Measurements from ENCODE around the gene KMT2E.
A peak's percentile ranks its signal among the peaks of the same experiment; 100 is the strongest.

The KMT2E gene

DNA sequence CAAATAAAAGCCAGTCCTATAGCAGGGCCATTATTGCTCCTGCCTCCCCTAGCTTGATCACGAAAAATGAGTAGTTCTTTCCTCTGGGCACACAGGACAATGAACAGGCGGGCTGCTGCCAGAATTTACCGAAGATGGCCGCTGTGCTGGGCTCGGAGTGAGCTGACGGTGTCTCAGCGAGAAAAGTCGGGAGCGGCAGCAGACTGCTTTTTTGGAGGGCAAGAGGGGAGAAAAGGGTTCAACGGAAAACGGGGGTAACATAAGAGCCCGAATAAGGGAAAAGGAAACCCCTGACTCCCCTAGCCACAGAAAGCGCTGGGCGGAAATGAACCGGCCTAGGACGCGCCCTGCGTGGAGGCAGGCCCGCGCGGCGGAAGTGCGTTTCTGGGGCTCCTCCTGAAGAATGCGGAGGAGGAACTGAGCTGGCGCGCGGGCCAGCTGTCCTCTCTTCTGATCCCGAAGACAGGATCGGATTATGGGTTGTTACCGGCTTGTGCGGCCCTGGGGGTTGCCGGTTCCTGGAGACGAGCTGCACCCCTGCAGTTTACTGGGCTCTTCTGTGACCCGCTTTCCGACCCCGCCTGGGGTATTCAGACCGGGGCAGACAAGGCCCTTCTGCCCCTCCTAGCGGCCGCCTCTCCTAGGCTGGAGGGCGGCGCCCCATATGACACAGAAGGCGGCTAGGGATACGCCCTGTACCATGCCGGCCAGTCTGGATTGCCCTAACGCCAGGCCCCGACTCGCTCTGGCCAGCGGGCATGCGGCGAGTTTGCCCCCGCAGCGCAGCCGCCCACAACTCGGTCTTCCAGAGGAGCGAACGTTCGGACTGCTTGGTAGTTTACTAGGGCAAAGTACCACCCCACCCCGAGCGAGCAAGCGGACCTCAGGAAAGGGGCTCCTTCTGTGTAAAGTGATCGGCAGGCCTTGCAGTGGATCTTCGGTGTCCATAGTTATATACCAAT lies 30.1 kb upstream of the KMT2E start:
- TF ChIP-seq ZFX (IDR thresholded peaks at IDR 0.05; ENCODE audit: borderline replicate concordance) = no peak
- TF ChIP-seq, protein P1, sequence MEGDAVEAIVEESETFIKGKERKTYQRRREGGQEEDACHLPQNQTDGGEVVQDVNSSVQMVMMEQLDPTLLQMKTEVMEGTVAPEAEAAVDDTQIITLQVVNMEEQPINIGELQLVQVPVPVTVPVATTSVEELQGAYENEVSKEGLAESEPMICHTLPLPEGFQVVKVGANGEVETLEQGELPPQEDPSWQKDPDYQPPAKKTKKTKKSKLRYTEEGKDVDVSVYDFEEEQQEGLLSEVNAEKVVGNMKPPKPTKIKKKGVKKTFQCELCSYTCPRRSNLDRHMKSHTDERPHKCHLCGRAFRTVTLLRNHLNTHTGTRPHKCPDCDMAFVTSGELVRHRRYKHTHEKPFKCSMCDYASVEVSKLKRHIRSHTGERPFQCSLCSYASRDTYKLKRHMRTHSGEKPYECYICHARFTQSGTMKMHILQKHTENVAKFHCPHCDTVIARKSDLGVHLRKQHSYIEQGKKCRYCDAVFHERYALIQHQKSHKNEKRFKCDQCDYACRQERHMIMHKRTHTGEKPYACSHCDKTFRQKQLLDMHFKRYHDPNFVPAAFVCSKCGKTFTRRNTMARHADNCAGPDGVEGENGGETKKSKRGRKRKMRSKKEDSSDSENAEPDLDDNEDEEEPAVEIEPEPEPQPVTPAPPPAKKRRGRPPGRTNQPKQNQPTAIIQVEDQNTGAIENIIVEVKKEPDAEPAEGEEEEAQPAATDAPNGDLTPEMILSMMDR (IDR thresholded peaks at IDR 0.05) = peak; percentile 69
- peak overlapping the region; percentile 91 for H3K27ac ChIP-seq

DNA sequence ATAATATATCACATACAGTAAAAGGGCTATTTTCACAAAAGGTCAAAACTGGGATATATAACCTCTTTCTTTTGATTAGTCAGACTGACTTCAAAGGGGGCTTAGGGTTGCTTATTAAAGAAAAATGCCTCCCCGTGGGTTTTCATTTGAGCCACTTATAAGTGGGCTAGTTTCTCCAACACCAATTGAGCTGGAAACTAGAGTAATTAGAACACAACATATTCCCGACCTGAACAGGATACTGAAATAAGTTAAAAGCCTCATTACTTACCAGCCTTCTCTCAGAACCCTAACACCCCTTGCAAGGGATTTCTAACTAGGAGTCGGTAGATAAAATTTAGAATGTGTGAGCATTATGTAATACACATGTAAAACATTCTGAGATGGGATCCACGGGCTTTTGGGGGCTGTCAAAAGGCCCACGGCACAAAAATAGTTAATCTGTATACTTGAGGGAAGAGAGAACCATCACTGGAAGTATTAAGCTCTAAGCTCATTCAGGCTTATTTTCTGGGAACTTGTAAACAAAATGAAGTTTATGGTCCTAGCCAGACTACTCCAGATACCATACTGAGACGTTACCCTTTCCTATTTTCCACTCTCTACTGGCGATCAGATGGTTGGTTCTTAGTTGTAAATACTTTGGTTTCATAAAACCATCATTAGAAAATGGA lies 29.3 kb upstream of the KMT2E start:
- peak overlapping the region; percentile 91 for H3K27ac ChIP-seq
- no peak for TF ChIP-seq ZFX (IDR thresholded peaks at IDR 0.05; ENCODE audit: borderline replicate concordance)
- TF ChIP-seq, protein P1 (IDR thresholded peaks at IDR 0.05) = no peak

DNA sequence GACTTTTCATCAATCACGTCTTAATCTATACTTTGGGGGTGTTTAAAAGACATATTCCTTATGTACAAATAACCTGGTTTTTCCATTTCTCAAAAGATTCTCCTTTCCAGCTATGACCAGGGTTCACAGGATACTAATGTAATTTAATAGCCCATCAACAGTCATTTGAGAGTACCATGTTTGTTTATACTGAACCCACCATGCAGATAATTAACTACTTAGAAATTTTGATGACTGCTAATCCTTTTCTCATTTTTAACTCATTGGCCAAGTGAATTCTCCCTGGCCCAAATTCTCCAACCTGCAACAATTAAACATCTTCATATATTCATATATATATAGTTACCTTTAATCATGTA lies 28.8 kb upstream of the KMT2E start:
- peak overlapping the region; percentile 91 for H3K27ac ChIP-seq
- TF ChIP-seq, protein P1 (IDR thresholded peaks at IDR 0.05) = no peak
- no peak for TF ChIP-seq ZFX (IDR thresholded peaks at IDR 0.05; ENCODE audit: borderline replicate concordance)

DNA sequence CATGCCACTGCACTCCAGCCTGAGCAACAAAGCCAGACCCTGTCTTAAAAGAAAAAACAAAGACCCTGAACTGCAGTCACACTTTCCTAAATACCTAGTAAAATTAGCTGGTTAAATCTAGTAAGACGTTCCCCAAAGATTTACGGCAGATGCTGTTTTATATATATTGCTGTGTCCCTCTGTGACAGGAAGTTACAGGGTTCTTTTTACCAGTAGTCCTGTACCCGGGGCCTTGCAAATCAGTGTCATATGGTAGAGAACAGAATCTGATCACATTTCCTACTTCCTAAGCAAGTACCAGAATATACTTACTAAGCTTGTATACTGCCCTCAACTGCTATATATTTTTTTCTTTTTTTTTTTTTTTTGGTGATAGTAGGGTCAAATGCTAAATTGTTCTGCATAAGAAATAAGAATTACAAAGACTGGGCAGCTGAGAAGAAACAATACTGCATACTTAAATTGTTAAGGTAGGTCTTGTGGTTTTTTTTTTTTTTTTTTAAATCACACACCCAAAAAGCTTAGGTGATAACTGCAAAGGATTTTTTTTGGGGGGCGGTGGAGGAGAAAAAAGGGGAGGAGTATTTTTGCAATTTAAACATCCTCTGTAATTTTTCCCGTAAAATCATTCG lies 27.3 kb upstream of the KMT2E start:
- TF ChIP-seq ZFX (IDR thresholded peaks at IDR 0.05; ENCODE audit: borderline replicate concordance) = no peak
- TF ChIP-seq, protein P1 (IDR thresholded peaks at IDR 0.05) = no peak
- peak overlapping the region; percentile 91 for H3K27ac ChIP-seq

DNA sequence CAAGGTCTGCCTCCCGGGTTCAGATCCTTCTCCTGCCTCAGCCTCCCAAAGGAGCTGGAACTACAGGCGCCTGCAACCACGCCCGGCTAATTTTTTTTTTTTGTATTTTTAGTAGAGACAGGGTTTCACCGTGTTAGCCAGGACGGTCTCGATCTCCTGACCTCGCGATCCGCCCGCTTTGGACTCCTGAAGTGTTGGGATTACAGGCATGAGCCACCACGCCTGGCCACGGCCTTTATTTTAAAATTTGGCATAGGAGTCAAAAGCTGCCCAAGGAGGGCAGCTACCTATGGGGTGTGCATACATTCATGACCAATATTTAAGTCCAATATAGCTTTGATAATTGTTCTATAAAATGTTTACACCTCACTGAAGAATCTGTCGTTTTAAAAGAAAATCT lies 26.6 kb upstream of the KMT2E start:
- H3K27ac ChIP-seq = peak overlapping the region; percentile 91; the same call in 1 of the 2 replicates

DNA sequence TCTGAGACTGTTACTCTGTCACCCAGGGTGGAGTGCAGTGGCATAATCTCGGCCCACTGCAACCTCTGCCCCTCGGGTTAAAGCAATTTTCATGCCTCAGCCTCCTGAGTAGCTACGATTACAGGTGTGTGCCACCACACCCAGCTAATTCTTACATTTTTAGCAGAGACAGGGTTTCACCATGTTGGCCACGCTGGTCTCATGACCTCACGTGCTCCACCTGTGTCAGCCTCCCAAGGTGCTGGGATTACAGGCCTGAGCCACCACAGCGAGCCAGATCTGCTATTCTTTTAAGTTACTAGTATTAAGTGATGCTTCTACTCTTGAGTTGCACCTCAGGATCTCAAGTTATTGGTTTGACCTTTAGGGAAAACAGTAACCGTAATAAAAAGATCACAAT lies 23.0 kb upstream of the KMT2E start:
- TF ChIP-seq, protein P1 (IDR thresholded peaks at IDR 0.05) = no peak
- no peak for TF ChIP-seq ZFX (IDR thresholded peaks at IDR 0.05; ENCODE audit: borderline replicate concordance)
- H3K27ac ChIP-seq = no peak overlapping the region

DNA sequence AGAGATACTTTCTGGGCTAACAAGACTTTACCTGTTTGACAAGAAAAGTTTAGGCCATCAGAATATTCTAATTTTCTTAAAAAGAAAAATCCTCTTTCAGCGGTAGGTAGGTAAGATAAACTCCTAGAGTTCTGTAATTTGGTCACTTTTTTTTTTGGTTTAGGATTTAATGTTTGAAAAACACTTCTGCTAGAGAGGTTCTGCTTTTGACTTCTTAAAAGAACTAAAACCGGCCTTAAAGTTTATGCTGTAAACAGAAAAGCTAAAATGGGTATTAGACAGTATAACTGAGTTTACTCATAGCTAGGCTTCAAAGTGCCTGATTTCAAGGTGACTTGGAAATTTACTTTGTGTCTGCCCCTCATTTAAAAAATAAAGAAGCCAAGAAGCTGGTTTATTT lies 21.7 kb upstream of the KMT2E start:
- H3K27ac ChIP-seq = no peak overlapping the region
- TF ChIP-seq, protein P1 (IDR thresholded peaks at IDR 0.05) = no peak
- TF ChIP-seq ZFX (IDR thresholded peaks at IDR 0.05; ENCODE audit: borderline replicate concordance) = no peak
